HG02943 (cell line): ENCODE measurements around the gene SERINC2.
"Not testable (repeated sequence)": the region's sequence is repeated elsewhere in the genome, so short reads cannot be mapped to it uniquely, and the experiment has no call there.

Experiments
- ATAC-seq: cut with Tn5 transposase; IDR thresholded peaks from one replicate; pipeline ENCODE4 v1.9.1; 2021; ENCODE audit warnings: mild to moderate bottlenecking, low read depth, moderate library complexity; ENCODE audit not compliant: unreplicated experiment

SERINC2 gene

GRCh38 chr1:31382379-31382989, 30.5 kb upstream of the SERINC2 start:
- ATAC-seq = no peak

GRCh38 chr1:31383967-31384366, 29.0 kb upstream of the SERINC2 start:
- no peak for ATAC-seq

GRCh38 chr1:31386576-31387243, 26.3 kb upstream of the SERINC2 start:
- ATAC-seq = not testable (repeated sequence)

GRCh38 chr1:31387612-31388011, 25.4 kb upstream of the SERINC2 start:
- ATAC-seq = no peak

GRCh38 chr1:31389616-31390015, 23.4 kb upstream of the SERINC2 start:
- ATAC-seq = no peak

GRCh38 chr1:31390071-31390470, 22.9 kb upstream of the SERINC2 start:
- no peak for ATAC-seq

- no peak for ATAC-seq
Observed at GRCh38 chr1:31393463-31393862, 19.6 kb upstream of the SERINC2 start.

GRCh38 chr1:31394584-31395193, 18.3 kb upstream of the SERINC2 start:
- no peak for ATAC-seq

- no peak for ATAC-seq
Observed at GRCh38 chr1:31396633-31397351, 16.2 kb upstream of the SERINC2 start.

GRCh38 chr1:31397360-31398095, 15.5 kb upstream of the SERINC2 start:
- ATAC-seq = no peak

- no peak for ATAC-seq
Observed at GRCh38 chr1:31398246-31398645, 14.8 kb upstream of the SERINC2 start.

GRCh38 chr1:31399976-31400375, 13.0 kb upstream of the SERINC2 start:
- no peak for ATAC-seq

- no peak for ATAC-seq
Observed at GRCh38 chr1:31400393-31400792, 12.6 kb upstream of the SERINC2 start.

- no peak for ATAC-seq
Observed at GRCh38 chr1:31401241-31401640, 11.8 kb upstream of the SERINC2 start.

- ATAC-seq = no peak
Observed at GRCh38 chr1:31405578-31406245, 7.3 kb upstream of the SERINC2 start.

- ATAC-seq = no peak
Observed at GRCh38 chr1:31407029-31407626, 5.9 kb upstream of the SERINC2 start.

GRCh38 chr1:31408788-31409318, 4.2 kb upstream of the SERINC2 start:
- no peak for ATAC-seq

- ATAC-seq = no peak
Observed at GRCh38 chr1:31409946-31410858, 2.8 kb upstream of the SERINC2 start.
